ENCODE measurements around the gene DIP2C. TPM values are rescaled to one million over a fixed set of nuclear protein-coding genes. Genes with fewer than 3 reads are reported as not detected.

DIP2C gene
- total RNA-seq, 3 donors from 2014 or later, result 17.1 to 48.2 (median 20.3) TPM

GRCh38 chr10:251982-252582 lies 437.4 kb downstream of the DIP2C start:
- Histone ChIP-seq H3K4me1 (no peaks in the 10 kb centered on the region), H3K36me3 (peaks cover 4% of the 10 kb centered on the region), H3K9me3 (no peaks in the 10 kb centered on the region), H3K27ac (no peak overlapping the region), H3K4me3 (no peak overlapping the region), H3K27me3 (no peaks in the 10 kb centered on the region)
- intact Hi-C loops (cut with DNase I; ENCODE audit: low total_unique reads), result no loop called here
- TF ChIP-seq POLR2A (IDR thresholded peaks at IDR 0.05) (no peak), POLR2AphosphoS5 (IDR thresholded peaks at IDR 0.05) (no peak)
- TF ChIP-seq, protein P1, sequence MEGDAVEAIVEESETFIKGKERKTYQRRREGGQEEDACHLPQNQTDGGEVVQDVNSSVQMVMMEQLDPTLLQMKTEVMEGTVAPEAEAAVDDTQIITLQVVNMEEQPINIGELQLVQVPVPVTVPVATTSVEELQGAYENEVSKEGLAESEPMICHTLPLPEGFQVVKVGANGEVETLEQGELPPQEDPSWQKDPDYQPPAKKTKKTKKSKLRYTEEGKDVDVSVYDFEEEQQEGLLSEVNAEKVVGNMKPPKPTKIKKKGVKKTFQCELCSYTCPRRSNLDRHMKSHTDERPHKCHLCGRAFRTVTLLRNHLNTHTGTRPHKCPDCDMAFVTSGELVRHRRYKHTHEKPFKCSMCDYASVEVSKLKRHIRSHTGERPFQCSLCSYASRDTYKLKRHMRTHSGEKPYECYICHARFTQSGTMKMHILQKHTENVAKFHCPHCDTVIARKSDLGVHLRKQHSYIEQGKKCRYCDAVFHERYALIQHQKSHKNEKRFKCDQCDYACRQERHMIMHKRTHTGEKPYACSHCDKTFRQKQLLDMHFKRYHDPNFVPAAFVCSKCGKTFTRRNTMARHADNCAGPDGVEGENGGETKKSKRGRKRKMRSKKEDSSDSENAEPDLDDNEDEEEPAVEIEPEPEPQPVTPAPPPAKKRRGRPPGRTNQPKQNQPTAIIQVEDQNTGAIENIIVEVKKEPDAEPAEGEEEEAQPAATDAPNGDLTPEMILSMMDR (IDR thresholded peaks at IDR 0.05), result no peak
- DNase-seq (ENCODE audit: low spot score in 2 of 2), result no peak

GRCh38 chr10:248307-248706 lies 441.2 kb downstream of the DIP2C start:
- Histone ChIP-seq H3K27me3 (no peaks in the 10 kb centered on the region), H3K4me3 (no peak overlapping the region), H3K27ac (no peak overlapping the region), H3K36me3 (peaks cover 7% of the 10 kb centered on the region), H3K4me1 (no peaks in the 10 kb centered on the region), H3K9me3 (no peaks in the 10 kb centered on the region)
- TF ChIP-seq, protein P1 (IDR thresholded peaks at IDR 0.05), result no peak
- TF ChIP-seq POLR2AphosphoS5 (IDR thresholded peaks at IDR 0.05) (no peak), POLR2A (IDR thresholded peaks at IDR 0.05) (no peak)
- intact Hi-C loops (cut with DNase I; ENCODE audit: low total_unique reads), result no loop called here
- no peak for DNase-seq (ENCODE audit: low spot score in 2 of 2)

DNA sequence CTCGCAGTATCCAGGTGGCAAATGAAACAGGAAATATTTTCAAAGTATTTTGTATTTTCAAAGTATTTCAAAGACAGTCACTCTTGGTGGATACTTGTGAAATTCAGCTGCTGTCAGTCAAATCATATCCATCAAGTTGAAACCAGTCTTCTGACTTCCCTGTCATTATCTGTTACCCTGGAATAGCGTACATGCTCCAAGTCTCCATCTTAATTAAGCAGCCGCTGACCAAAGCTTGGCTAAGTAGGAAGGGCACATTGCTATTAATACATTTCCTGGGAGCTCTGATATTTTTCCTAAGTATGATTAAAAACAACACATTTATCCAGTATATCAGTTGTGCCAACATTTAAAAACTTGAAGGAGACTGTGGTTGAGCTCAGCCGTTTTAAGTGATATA lies 442.0 kb downstream of the DIP2C start:
- DNase-seq (ENCODE audit: low spot score in 2 of 2), result no peak
- H3K36me3 ChIP-seq, result peaks cover 7% of the 10 kb centered on the region
- TF ChIP-seq POLR2A (IDR thresholded peaks at IDR 0.05), result no peak
- no peak for TF ChIP-seq POLR2AphosphoS5 (IDR thresholded peaks at IDR 0.05)
- TF ChIP-seq, protein P1 (IDR thresholded peaks at IDR 0.05), result no peak
- no peaks in the 10 kb centered on the region for H3K9me3 ChIP-seq
- intact Hi-C loops (cut with DNase I; ENCODE audit: low total_unique reads), result no loop called here
- H3K4me1 ChIP-seq, result no peaks in the 10 kb centered on the region
- H3K27ac ChIP-seq, result no peak overlapping the region
- H3K27me3 ChIP-seq, result no peaks in the 10 kb centered on the region
- H3K4me3 ChIP-seq, result no peak overlapping the region

DNA sequence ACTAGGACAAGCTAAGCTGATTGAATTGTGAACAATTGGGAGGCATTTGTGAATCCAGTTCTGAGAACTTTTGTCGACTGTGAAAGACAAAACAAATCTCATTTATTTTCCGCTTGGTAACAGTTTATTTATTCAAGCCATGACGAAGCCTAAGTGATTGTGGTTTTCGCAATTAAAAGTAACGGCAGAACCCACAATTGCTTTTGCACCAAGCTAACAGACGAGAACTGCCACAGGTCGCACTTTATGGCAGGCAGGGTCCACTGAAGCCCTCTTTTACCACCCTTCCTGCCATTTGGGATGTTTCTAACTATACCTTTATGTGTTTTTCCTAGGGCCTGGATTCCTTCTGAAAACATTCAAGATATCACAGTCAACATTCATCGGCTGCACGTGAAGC lies 443.0 kb downstream of the DIP2C start:
- Histone ChIP-seq H3K27me3 (no peaks in the 10 kb centered on the region), H3K27ac (no peak overlapping the region), H3K4me3 (no peak overlapping the region), H3K4me1 (no peaks in the 10 kb centered on the region), H3K36me3 (peaks cover 7% of the 10 kb centered on the region), H3K9me3 (no peaks in the 10 kb centered on the region)
- no peak for DNase-seq (ENCODE audit: low spot score in 2 of 2)
- intact Hi-C loops (cut with DNase I; ENCODE audit: low total_unique reads), result no loop called here
- TF ChIP-seq, protein P1 (IDR thresholded peaks at IDR 0.05), result no peak
- no peak for TF ChIP-seq POLR2A (IDR thresholded peaks at IDR 0.05)
- no peak for TF ChIP-seq POLR2AphosphoS5 (IDR thresholded peaks at IDR 0.05)

DNA sequence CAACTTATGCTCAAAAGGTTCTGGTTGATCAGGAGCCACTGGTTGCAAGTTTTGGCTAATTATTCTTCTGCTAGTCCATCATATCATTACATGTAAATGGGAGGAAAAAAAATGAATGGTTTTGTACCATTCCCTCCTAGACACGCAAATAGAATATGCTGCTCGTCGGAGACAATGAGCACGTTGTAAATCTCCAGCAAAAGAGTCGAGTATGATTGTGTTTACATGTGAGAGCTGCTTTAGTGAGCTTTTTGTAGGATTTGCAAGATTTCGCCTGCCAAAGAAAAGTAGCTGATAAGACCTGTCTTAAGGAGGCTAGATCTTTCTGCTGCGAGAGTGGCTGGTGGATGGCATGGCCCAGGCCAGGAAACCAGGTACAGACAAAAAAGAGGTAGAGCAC lies 445.2 kb downstream of the DIP2C start:
- intact Hi-C loops (cut with DNase I; ENCODE audit: low total_unique reads), result no loop called here
- no peak overlapping the region for H3K4me3 ChIP-seq
- no peak for TF ChIP-seq POLR2AphosphoS5 (IDR thresholded peaks at IDR 0.05)
- TF ChIP-seq POLR2A (IDR thresholded peaks at IDR 0.05), result no peak
- TF ChIP-seq, protein P1 (IDR thresholded peaks at IDR 0.05), result no peak
- no peaks in the 10 kb centered on the region for H3K9me3 ChIP-seq
- H3K27me3 ChIP-seq, result no peaks in the 10 kb centered on the region
- no peaks in the 10 kb centered on the region for H3K4me1 ChIP-seq
- peaks cover 7% of the 10 kb centered on the region for H3K36me3 ChIP-seq
- no peak overlapping the region for H3K27ac ChIP-seq
- no peak for DNase-seq (ENCODE audit: low spot score in 2 of 2)
